H9 (cell line): ENCODE data around the gene ZBTB33. TPM values are rescaled to one million over a fixed set of nuclear protein-coding genes. Genes with fewer than 3 reads are reported as not detected.

Source experiments
- DNase-seq: peaks from one replicate; pipeline ENCODE4 v3.0.0-alpha.2; 2017
- H2AFZ ChIP-seq: one replicate; pipeline ENCODE4 v1.6.1; 2013; ENCODE audit warnings: mild to moderate bottlenecking, low read length, control low read depth, moderate library complexity
- H2AK5ac ChIP-seq: 2 replicates; pipeline ENCODE4 v1.6.1; 2013; ENCODE audit warnings: low read length, control low read depth, mixed read lengths; ENCODE audit not compliant: insufficient read length
- H2BK120ac ChIP-seq: one replicate; pipeline ENCODE4 v1.6.1; 2013; ENCODE audit warnings: low read depth, mild to moderate bottlenecking, low read length, control low read depth, inconsistent platforms; ENCODE audit not compliant: poor library complexity, severe bottlenecking
- H2BK12ac ChIP-seq: 2 replicates; pipeline ENCODE4 v1.6.1; 2013; ENCODE audit warnings: low read length, control low read depth, mixed read lengths, low read depth; ENCODE audit not compliant: insufficient read length
- H2BK15ac ChIP-seq: 2 replicates; pipeline ENCODE4 v1.6.1; 2013; ENCODE audit warnings: low read depth, low read length, control low read depth
- H2BK20ac ChIP-seq: one replicate; pipeline ENCODE4 v1.6.1; 2013; ENCODE audit warnings: low read depth, mild to moderate bottlenecking, low read length, control low read depth, inconsistent platforms; ENCODE audit not compliant: poor library complexity, severe bottlenecking
- H2BK5ac ChIP-seq: 2 replicates; pipeline ENCODE4 v1.6.1; 2013; ENCODE audit warnings: low read length, control low read depth, mixed read lengths; ENCODE audit not compliant: insufficient read length
- H3K14ac ChIP-seq: 2 replicates; pipeline ENCODE4 v1.6.1; 2013; ENCODE audit warnings: low read length, control low read depth; ENCODE audit not compliant: insufficient read depth
- H3K18ac ChIP-seq: 2 replicates; pipeline ENCODE4 v1.6.1; 2013; ENCODE audit warnings: low read depth, mild to moderate bottlenecking, mixed read lengths, low read length, control low read depth; ENCODE audit not compliant: insufficient read length
- H3K23ac ChIP-seq: 2 replicates; pipeline ENCODE4 v1.6.1; 2013; ENCODE audit warnings: low read length, control low read depth, mixed read lengths, low read depth; ENCODE audit not compliant: insufficient read length
- H3K23me2 ChIP-seq: 2 replicates; pipeline ENCODE4 v1.6.1; 2013; ENCODE audit warnings: low read depth, mild to moderate bottlenecking, mixed read lengths, low read length, control low read depth; ENCODE audit not compliant: insufficient read length, poor library complexity, severe bottlenecking
- H3K27ac ChIP-seq: 2 replicates; pipeline ENCODE4 v1.5.1; 2013; ENCODE audit warnings: low read length, control low read depth, mixed read lengths, low read depth; ENCODE audit not compliant: insufficient read length
- H3K27me3 ChIP-seq: 2 replicates; pipeline ENCODE4 v1.6.1; 2013; ENCODE audit warnings: low read length, control low read depth, inconsistent platforms; ENCODE audit not compliant: insufficient read depth
- H3K4ac ChIP-seq: 2 replicates; pipeline ENCODE4 v1.6.1; 2013; ENCODE audit warnings: low read depth, mild to moderate bottlenecking, control low read depth, inconsistent platforms, low read length, moderate library complexity
- H3K4me1 ChIP-seq: 2 replicates; pipeline ENCODE4 v1.6.1; 2013; ENCODE audit warnings: low read length, control low read depth, inconsistent platforms; ENCODE audit not compliant: insufficient read depth
- H3K4me2 ChIP-seq: 2 replicates; pipeline ENCODE4 v1.6.1; 2013; ENCODE audit warnings: low read length, control low read depth, mixed read lengths; ENCODE audit not compliant: insufficient read length, insufficient read depth
- H3K56ac ChIP-seq: 2 replicates; pipeline ENCODE4 v1.6.1; 2013; ENCODE audit warnings: low read depth, mild to moderate bottlenecking, mixed read lengths, low read length, control low read depth; ENCODE audit not compliant: insufficient read length
- H3K79me1 ChIP-seq: 2 replicates; pipeline ENCODE4 v1.6.1; 2013; ENCODE audit warnings: low read depth, mild to moderate bottlenecking, moderate library complexity, low read length, control low read depth, inconsistent platforms; ENCODE audit not compliant: insufficient read depth, poor library complexity, severe bottlenecking
- H3K79me2 ChIP-seq: 2 replicates; pipeline ENCODE4 v1.6.1; 2013; ENCODE audit warnings: low read length, control low read depth, inconsistent platforms; ENCODE audit not compliant: insufficient read depth
- H3K9ac ChIP-seq: 2 replicates; pipeline ENCODE4 v1.6.1; 2013; ENCODE audit warnings: low read length, control low read depth, mixed read lengths; ENCODE audit not compliant: insufficient read length; ENCODE audit errors: extremely low read depth
- H3K9me3 ChIP-seq: one replicate; pipeline ENCODE4 v1.6.1; 2013; ENCODE audit warnings: low read depth, low read length, inconsistent platforms; ENCODE audit not compliant: control insufficient read depth
- H3T11ph ChIP-seq: one replicate; pipeline ENCODE4 v1.6.1; 2013; ENCODE audit warnings: mild to moderate bottlenecking, low read length, control low read depth, inconsistent platforms
- H4K20me1 ChIP-seq: one replicate; pipeline ENCODE4 v1.6.1; 2013; ENCODE audit not compliant: control insufficient read depth, insufficient read length, insufficient read depth
- H4K5ac ChIP-seq: 2 replicates; pipeline ENCODE4 v1.6.1; 2013; ENCODE audit warnings: low read depth, mild to moderate bottlenecking, mixed read lengths, low read length, control low read depth; ENCODE audit not compliant: insufficient read length
- H4K8ac ChIP-seq: replicated peaks from 2 replicates; pipeline ENCODE4 v1.6.1; 2013; ENCODE audit warnings: low read length, control low read depth, mixed read lengths, low read depth; ENCODE audit not compliant: insufficient read length
- H4K91ac ChIP-seq: 2 replicates; pipeline ENCODE4 v1.6.1; 2013; ENCODE audit warnings: low read depth, mild to moderate bottlenecking, moderate library complexity, mixed read lengths, low read length, control low read depth; ENCODE audit not compliant: insufficient read length
- H3K27ac Mint-ChIP-seq, 3 experiments: 2 replicates in 2 of 3; 3 replicates in 1 of 3; pipeline ENCODE4 v1.8.0; 2020 to 2021; ENCODE audit warnings: mixed read lengths in 3 of 3, mild to moderate bottlenecking in 1 of 3, moderate library complexity in 1 of 3
- H3K27me3 Mint-ChIP-seq: 2 replicates; pipeline ENCODE4 v1.8.0; 2021; ENCODE audit warnings: low read depth, mild to moderate bottlenecking, moderate library complexity, mixed read lengths
- H3K36me3 Mint-ChIP-seq, 3 experiments: 2 replicates in 2 of 3; 3 replicates in 1 of 3; pipeline ENCODE4 v1.8.0; 2020 to 2021; ENCODE audit warnings: low read depth in 3 of 3, mixed read lengths in 3 of 3; ENCODE audit not compliant: insufficient read depth in 1 of 3
- H3K4me1 Mint-ChIP-seq, 2 experiments: 2 replicates each; pipeline ENCODE4 v1.8.0; 2020; ENCODE audit warnings: mixed read lengths in 2 of 2
- H3K4me3 Mint-ChIP-seq, 2 experiments: 2 replicates in 1 of 2; 3 replicates in 1 of 2; pipeline ENCODE4 v1.8.0; 2020 to 2021; ENCODE audit warnings: mild to moderate bottlenecking in 2 of 2, mixed read lengths in 2 of 2, moderate library complexity in 1 of 2
- H3K9me3 Mint-ChIP-seq, 2 experiments: 2 replicates in 1 of 2; 3 replicates in 1 of 2; pipeline ENCODE4 v1.8.0; 2020; ENCODE audit warnings: mild to moderate bottlenecking in 2 of 2, mixed read lengths in 2 of 2, moderate library complexity in 1 of 2
- CTCF ChIP-seq: fragments of 200-600 bp; sonication (generic); conservative IDR thresholded peaks from 3 replicates; pipeline ENCODE4 v1.8.0; 2021; ENCODE audit warnings: antibody characterized with exemption, mild to moderate bottlenecking
- WGBS: extraction: QIAGEN DNeasy Blood & Tissue Kit; methylation state at CpG from one replicate; pipeline ENCODE4 v1.1.7; 2013; ENCODE audit warnings: missing lambda C conversion rate, low lambda C conversion rate, mixed read lengths; ENCODE audit not compliant: insufficient read length; ENCODE audit errors: extremely low coverage; 5-methylcytosine and 5-hydroxymethylcytosine counted together
- total RNA-seq: library from RNA; stranded (reverse); gene quantifications from 2 replicates; pipeline ENCODE4 v1.2.1, GENCODE V29; 2021

ZBTB33 gene
- total RNA-seq, 1 experiment from 2014 or later = 18.7 TPM

- no peak overlapping the region for H4K5ac ChIP-seq
- peaks cover 18% of the 10 kb centered on the region for H3K9me3 ChIP-seq
- H3K9me3 Mint-ChIP-seq = peaks cover 52 to 56% of the 10 kb centered on the region in 2 experiments
- H2BK12ac ChIP-seq = no peak overlapping the region
- no peak overlapping the region for H3K9ac ChIP-seq
- DNase-seq = no peak
- no peak overlapping the region for H3K14ac ChIP-seq
- no peaks in the 10 kb centered on the region for H3K23me2 ChIP-seq
- no peak overlapping the region for H3K56ac ChIP-seq
- no peak overlapping the region for H2AK5ac ChIP-seq
- H3K27me3 ChIP-seq = no peaks in the 10 kb centered on the region
- H3K4me3 Mint-ChIP-seq = no peak overlapping the region
- no peaks in the 10 kb centered on the region for H3K4me1 ChIP-seq
- no peak overlapping the region for H2AFZ ChIP-seq
- H4K91ac ChIP-seq = no peak overlapping the region
- no peak overlapping the region for H3K4me2 ChIP-seq
- no peak overlapping the region for H3K4ac ChIP-seq
- H4K20me1 ChIP-seq = no peaks in the 10 kb centered on the region
- H3K79me1 ChIP-seq = no peaks in the 10 kb centered on the region
- no peak overlapping the region for H2BK15ac ChIP-seq
- H3K27ac Mint-ChIP-seq = no peak overlapping the region
- H3T11ph ChIP-seq = no peak overlapping the region
- peaks cover 7 to 15% (median 14%) of the 10 kb centered on the region in 3 experiments for H3K36me3 Mint-ChIP-seq
- no peaks in the 10 kb centered on the region for H3K79me2 ChIP-seq
- no peak overlapping the region for H4K8ac ChIP-seq
- H2BK20ac ChIP-seq = no peak overlapping the region
- H3K23ac ChIP-seq = no peak overlapping the region
- H3K27me3 Mint-ChIP-seq = no peaks in the 10 kb centered on the region; the same call in 1 of the 2 replicates
- no CpG with 5 or more reads among the region's 4 CpGs for WGBS
- no peak overlapping the region for H2BK120ac ChIP-seq
- H3K18ac ChIP-seq = no peak overlapping the region
- H3K4me1 Mint-ChIP-seq = peaks cover 21 to 32% of the 10 kb centered on the region in 2 experiments
- no peak overlapping the region for H3K27ac ChIP-seq
- TF ChIP-seq CTCF = no peak
- H2BK5ac ChIP-seq = no peak overlapping the region
Measured at GRCh38 chrX:120238933-120239332, 11.7 kb upstream of the ZBTB33 start.
